ENCODE measurements around the gene IGF1R. TPM values are rescaled to one million over a fixed set of nuclear protein-coding genes. Genes with fewer than 3 reads are reported as not detected.
A peak's percentile ranks its signal among the peaks of the same experiment; 100 is the strongest.

The IGF1R gene
- total RNA-seq, 4 donors from 2014 or later, result 51.5 to 146 (median 89.6) TPM

DNA sequence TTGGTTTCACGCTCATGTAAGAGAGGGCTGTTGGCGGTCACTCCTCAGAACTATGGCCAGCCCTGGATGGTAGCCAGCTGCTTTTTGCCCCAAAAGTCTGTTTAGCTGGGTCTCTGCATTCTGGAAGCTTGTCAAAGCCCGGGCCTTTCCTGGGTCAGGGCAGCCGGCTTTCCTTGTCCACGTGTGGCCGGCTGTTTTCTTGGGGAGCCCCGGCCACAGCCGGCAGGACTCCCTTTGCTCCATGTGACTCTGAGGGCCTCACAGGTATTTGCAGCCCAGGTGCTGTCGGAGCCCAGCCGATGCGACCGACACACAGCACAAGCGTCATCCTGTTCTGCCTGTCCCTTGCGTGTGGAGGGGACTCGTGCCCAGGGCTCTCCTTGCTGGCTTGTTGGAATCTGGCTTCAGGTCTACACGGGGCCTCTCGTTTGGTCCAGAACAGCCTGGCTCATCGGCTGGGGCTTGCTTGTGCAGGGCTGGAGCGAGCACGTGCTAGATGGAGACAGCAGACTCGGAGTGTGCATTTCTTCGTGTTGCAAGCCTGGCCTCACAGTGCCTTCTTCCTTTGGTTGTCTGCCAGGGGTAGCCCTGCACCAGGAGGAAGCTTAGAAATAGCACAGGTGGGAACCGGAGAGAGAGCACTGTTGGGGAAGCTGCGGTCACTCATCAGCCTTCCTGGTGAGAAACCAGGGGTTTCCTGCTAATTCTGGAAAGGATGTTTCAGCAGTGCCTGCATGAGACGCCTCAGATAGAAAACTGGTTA is 307.8 kb downstream of the IGF1R start:
- Histone ChIP-seq H3K4me1 (peaks cover 17 to 42% of the 10 kb centered on the region in 2 donors), H3K27me3 (no peaks in the 10 kb centered on the region), H3K36me3 (peaks cover 25 to 27% of the 10 kb centered on the region in 2 donors), H3K4me3 (replicated peaks in 1 of 3) (no peak overlapping the region), H3K9me3 (no peaks in the 10 kb centered on the region), H3K27ac (peak overlapping the region; percentile 94 to 99 (median 96))
- DNase-seq, result peak; percentile 28 to 29
- TF ChIP-seq POLR2A (IDR thresholded peaks at IDR 0.05) (no peak), CTCF (IDR thresholded peaks at IDR 0.05) (no peak)
- intact Hi-C loops (cut with DNase I), result no loop called here
- WGBS, 2 donors, result 71 to 84% methylated on average over 24 to 25 of the region's 25 CpGs

DNA sequence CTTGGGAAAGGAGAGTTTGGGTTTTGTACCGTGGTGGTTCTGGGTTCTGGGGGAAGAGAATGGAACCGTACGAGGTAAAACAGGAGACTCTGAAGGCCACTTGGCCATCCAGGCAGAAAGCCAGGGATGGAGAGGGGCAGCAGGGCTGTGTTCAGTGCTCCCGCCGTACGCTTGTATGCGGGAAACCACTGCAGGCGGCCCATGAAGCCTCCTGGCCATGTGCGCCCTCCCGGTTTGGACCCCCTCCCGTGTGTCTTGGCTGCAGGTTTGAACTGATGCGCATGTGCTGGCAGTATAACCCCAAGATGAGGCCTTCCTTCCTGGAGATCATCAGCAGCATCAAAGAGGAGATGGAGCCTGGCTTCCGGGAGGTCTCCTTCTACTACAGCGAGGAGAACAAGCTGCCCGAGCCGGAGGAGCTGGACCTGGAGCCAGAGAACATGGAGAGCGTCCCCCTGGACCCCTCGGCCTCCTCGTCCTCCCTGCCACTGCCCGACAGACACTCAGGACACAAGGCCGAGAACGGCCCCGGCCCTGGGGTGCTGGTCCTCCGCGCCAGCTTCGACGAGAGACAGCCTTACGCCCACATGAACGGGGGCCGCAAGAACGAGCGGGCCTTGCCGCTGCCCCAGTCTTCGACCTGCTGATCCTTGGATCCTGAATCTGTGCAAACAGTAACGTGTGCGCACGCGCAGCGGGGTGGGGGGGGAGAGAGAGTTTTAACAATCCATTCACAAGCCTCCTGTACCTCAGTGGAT is 308.6 kb downstream of the IGF1R start:
- H3K36me3 ChIP-seq, result peaks cover 29 to 33% of the 10 kb centered on the region in 2 donors
- intact Hi-C loops (cut with DNase I), result no loop called here
- H3K27me3 ChIP-seq, result no peaks in the 10 kb centered on the region
- DNase-seq, result no peak
- H3K27ac ChIP-seq, result peak overlapping the region in 2 of 3 donors; percentile 96 to 99
- TF ChIP-seq POLR2A (IDR thresholded peaks at IDR 0.05) (no peak), CTCF (IDR thresholded peaks at IDR 0.05) (no peak)
- peaks cover 17 to 38% of the 10 kb centered on the region in 2 donors for H3K4me1 ChIP-seq
- WGBS, 2 donors, result 92 to 95% methylated on average over 28 to 29 of the region's 39 CpGs
- no peak overlapping the region for H3K4me3 ChIP-seq (replicated peaks in 1 of 3)
- H3K9me3 ChIP-seq, result no peaks in the 10 kb centered on the region

DNA sequence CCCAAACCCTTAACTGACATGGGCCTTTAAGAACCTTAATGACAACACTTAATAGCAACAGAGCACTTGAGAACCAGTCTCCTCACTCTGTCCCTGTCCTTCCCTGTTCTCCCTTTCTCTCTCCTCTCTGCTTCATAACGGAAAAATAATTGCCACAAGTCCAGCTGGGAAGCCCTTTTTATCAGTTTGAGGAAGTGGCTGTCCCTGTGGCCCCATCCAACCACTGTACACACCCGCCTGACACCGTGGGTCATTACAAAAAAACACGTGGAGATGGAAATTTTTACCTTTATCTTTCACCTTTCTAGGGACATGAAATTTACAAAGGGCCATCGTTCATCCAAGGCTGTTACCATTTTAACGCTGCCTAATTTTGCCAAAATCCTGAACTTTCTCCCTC is 309.3 kb downstream of the IGF1R start:
- Histone ChIP-seq H3K9me3 (no peaks in the 10 kb centered on the region), H3K27ac (no peak overlapping the region), H3K4me1 (peaks cover 17 to 33% of the 10 kb centered on the region in 2 donors), H3K36me3 (peaks cover 33 to 35% of the 10 kb centered on the region in 2 donors), H3K4me3 (replicated peaks in 1 of 3) (no peak overlapping the region), H3K27me3 (no peaks in the 10 kb centered on the region)
- TF ChIP-seq POLR2A (IDR thresholded peaks at IDR 0.05) (no peak), CTCF (IDR thresholded peaks at IDR 0.05) (no peak)
- intact Hi-C loops (cut with DNase I), result no loop called here
- WGBS, 2 donors, result 84 to 90% methylated on average over 6 of the region's 6 CpGs
- no peak for DNase-seq

DNA sequence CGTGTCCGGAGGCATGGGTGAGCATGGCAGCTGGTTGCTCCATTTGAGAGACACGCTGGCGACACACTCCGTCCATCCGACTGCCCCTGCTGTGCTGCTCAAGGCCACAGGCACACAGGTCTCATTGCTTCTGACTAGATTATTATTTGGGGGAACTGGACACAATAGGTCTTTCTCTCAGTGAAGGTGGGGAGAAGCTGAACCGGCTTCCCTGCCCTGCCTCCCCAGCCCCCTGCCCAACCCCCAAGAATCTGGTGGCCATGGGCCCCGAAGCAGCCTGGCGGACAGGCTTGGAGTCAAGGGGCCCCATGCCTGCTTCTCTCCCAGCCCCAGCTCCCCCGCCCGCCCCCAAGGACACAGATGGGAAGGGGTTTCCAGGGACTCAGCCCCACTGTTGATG is 309.7 kb downstream of the IGF1R start:
- H3K36me3 ChIP-seq, result peaks cover 33 to 35% of the 10 kb centered on the region in 2 donors
- DNase-seq, result no peak
- no peak overlapping the region for H3K27ac ChIP-seq
- no peaks in the 10 kb centered on the region for H3K27me3 ChIP-seq
- intact Hi-C loops (cut with DNase I), result no loop called here
- no peak for TF ChIP-seq CTCF (IDR thresholded peaks at IDR 0.05)
- TF ChIP-seq POLR2A (IDR thresholded peaks at IDR 0.05), result no peak
- H3K9me3 ChIP-seq, result no peaks in the 10 kb centered on the region
- peaks cover 17 to 30% of the 10 kb centered on the region in 2 donors for H3K4me1 ChIP-seq
- no peak overlapping the region for H3K4me3 ChIP-seq (replicated peaks in 1 of 3)
- 97 to 98% methylated on average over 10 to 11 of the region's 11 CpGs for WGBS, 2 donors
